HG03521 (cell line): ENCODE measurements around the gene CACNB4.

Source experiments
- ATAC-seq: cut with Tn5 transposase; IDR thresholded peaks from one replicate; pipeline ENCODE4 v1.9.1; 2021; ENCODE audit warnings: mild to moderate bottlenecking, moderate library complexity; ENCODE audit not compliant: unreplicated experiment

CACNB4 gene

DNA sequence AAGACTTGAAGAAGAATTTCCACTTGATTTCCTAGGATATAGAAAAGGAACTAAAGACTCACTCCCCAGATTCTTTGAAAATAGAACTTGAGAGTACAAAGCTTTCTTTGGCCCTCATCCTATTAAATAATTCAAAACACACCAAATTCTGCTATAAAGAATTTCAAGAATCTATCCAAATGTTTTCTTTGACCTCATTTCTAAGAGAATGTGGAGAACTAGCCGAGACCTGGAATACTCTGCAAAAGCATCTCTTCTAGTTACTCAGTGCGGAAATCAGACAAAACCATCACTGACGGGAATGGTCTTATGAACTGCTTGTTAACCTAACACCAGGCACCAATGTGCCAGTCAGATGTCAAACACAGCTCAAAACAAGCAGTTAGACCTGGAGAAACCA is 226.4 kb downstream of the CACNB4 start:
- no peak for ATAC-seq

DNA sequence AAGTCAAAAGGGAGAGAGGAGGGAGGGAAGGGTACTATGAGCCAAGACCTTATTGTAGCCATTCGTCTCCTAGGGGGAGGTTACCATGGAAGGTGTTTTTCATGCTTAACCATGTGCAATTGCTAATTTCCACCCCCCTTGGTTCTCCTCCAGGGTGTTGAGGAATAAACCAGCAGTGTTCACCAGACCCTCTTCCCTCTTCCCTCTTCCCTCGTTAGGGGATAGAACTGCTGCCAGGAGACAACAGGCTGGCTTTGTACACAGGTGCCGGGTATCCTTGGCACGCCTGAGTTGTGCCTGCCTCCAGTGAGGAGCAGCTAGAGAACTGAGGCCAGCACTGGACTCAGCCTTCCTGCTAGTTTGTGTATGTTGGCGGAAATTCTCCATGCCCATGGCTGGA is 229.6 kb downstream of the CACNB4 start:
- ATAC-seq: no peak

DNA sequence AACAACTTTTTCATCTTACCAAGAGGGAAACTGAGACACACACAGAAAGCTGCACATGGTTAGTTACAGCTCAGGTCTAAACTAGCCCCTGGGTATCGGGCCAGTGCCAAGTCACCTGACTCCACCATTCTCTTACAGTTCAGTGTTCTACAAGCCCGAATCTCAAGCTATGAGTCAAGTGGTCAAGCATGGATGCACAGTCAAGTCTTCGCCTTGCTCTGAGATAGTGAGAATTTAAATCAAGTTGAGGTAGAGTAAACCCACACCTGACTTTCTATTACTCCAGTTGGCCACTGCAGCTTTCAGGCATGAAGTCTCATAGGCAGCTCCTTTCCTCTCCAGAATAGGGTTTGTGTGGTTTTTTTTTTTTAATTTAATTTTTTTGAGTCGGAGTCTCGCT is 236.1 kb downstream of the CACNB4 start:
- ATAC-seq: peak; percentile 97

DNA sequence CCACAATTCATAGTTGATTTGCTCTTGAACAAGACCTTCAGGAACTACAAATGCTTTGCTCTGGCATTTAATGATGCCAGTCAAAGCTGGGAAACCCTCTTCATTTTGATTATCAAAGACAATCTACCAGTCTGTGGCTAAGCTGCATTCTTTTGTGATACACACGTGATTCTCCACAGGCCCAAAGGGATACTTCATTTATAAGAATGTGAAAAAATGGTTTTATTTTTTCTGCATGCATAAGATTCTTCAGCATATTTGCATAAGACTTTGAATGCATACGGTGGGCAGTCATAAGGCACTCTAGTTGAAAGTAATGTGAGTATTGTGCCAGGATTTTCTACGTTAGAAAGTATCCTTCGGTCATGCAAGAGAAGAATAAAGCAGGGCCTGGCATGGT is 237.7 kb downstream of the CACNB4 start:
- no peak for ATAC-seq

DNA sequence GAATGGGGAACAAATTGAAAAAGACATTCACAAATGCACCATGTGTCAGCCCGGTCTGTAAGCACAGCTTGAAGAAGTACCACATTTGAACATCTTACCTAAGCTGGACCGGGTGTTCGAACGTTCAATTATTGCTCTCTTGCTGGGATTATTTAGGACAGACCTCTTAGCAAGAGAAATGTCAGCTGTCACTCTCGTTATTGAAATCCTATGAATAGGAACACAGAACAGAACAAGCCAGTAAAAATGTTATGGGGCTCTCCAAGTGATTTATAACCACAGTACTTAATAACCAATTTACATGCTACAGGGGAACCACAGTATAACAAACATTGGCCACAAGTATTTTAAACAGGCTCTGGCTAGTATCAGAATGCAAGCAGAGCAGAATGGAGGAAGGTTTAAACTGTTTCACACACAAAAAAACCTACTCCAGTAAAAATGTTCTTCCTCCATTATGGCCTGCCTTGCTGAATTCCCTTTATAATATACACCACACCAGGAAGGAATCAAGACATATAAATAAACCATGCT is 238.2 kb downstream of the CACNB4 start:
- ATAC-seq: no peak

DNA sequence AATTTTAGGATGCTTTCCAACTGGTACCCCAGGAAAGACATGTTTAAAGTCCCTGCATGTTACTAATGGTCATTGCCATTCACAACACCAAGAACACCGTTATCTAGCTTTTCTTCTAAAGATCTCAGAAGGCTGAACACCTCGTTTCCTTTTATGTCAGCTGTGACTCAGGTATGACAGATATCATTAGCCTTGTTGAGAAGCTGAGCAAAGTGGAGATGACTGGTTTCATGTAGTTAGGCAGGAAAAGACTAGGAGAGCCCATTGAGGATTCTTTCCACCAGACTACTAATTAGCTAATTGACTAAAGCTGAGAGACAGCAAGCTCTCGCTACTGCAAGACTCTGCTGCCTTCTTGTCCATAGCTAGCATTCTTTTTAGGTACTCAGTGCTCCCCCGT is 238.6 kb downstream of the CACNB4 start:
- no peak for ATAC-seq

DNA sequence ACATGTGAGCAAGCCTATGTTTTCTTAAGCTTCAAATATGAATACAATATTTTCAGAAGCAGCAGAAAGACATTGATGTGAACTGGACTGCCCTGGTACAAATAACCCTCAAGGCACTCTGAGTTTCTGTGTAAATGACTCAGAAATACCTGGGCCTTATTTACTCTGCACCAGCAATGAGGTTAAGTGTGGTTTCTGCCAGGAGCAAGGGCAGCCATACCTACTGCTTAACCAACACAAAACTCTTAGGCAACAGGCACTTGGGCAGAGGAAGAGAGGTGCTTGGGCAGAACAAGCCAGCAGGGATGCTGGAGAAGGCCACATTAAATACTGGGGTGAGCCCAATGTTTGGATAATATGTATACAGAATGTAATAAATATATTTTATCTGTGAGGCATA is 241.2 kb downstream of the CACNB4 start:
- ATAC-seq: no peak

DNA sequence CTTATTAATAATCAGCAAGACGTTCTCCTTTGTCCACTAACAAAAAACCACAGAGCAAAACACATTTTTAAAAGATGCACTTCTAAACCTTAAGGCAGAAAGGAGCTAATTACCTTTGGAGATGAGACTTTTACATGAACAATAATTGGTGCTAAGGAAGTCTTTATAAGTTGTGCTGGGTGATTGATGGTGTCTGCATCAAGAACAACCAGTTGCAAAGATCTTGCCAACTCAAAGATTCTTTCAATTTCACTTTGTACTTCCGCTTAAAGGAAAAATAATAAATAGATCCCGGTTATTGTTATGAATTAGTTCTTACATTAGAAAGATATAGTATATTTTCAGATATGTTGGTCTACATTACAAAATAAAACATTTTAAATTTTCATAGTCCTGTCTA is 243.7 kb downstream of the CACNB4 start:
- no peak for ATAC-seq

DNA sequence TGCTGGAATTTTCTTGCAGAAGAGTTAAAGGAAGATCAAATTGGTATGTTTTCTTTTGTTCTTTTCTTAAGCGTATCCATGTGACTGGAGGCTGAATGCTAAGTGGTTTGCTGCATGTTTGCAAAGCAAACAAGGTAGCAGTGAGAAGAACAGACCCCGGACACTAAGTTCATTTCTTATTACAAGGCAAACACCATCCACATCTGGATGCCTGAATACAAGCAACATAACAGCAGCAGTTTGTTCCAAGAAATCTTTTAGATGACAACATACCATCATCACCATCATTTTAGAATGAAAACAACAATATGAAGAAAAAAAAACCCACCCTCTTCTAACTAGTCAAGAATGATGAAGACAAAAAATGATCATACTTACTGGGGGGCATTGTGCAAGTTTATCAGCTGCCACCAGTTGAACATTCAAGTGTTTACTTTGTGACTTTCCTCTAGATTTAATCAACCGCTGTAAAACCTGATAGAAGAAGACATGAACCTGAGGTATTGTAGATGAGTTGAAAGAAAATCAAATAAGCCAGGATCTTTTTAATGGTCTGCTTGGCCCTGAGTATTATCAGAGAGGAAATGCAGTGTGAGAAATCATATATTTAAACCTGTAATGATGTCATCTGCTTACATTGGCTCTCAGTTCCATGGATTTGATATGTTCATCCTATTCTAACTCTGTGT is 245.6 kb downstream of the CACNB4 start:
- ATAC-seq: no peak

DNA sequence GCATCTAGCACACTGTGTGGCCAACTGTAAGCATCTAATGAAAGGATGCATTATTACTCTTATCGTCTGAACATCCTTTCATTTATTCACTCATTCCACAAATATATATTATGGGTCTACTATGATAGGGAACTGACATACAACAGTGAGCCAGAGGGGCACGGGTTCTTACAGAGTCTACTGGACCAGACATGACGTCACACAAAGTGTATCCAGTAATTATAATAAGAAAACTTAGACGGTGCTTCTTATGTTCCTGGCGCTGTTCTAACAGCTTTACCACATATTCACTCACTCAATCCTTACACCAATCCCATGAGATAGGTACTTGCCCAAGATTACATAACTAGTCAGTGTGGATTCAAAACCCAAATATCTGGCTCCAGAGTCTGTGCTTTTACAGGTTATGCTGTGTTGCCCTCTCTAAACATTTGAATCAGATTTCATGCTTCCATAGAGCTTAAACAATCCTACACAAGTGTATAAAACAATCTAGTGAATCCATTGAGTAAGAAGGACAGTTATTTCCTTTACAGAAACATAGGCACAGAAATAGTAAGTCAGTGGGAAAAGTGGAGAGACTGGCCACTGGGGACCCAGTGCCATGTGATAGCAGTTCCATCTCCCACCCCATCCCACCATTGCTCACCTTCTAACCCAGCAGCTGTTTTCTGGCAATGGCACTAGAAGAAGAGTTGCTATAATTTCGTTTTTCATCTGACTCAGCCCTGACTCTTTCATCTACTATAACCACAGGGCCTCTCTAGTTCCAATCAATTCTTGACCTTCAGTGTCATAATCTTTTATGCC is 246.4 kb downstream of the CACNB4 start:
- ATAC-seq: no peak

DNA sequence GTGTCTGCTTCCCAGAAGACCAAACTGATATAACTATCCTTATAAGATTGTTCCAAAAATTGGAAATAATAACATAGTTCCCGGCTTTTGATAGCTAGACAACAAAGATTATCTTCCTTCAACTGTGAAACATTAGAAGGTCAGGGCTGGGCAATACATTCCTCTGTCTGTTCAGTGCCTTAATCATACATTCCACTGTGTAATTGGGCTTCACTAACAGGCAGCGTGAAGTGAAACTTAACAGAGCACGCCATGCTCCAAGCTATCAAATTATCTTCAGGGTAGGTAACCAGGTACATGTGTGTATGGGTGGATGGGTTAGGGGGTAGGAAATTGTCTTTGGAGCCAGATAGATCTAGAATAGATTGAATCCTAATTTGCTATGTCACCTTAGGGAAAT is 247.1 kb downstream of the CACNB4 start:
- no peak for ATAC-seq

DNA sequence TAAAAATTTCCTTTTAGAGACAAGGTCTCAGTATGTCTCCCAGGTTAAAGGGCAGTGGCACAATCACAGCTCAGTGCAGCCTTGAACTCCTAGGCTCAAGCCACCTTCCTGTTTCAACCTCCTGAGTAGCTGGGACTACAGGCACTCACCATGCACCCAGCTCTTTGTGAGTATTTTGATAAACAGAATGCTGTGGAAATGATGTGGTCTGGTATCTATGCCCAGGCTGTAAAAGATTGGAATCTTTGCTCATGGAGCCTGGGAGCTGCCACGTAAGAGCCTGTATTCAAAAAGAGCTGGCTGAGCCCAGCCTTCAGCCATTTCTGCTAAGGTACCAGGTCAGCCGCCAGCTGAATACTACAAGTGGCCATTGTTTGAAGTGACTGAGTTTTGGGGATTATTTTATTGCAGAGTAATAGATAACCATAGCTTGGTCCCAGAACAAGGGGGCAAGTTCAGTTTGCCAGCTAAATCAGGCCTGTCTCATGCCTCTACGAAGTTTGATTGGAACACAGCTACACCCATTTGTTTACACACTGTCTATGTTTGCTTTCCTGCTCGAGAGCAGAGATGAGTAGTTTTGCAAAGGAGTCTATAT is 249.3 kb downstream of the CACNB4 start:
- ATAC-seq: no peak

DNA sequence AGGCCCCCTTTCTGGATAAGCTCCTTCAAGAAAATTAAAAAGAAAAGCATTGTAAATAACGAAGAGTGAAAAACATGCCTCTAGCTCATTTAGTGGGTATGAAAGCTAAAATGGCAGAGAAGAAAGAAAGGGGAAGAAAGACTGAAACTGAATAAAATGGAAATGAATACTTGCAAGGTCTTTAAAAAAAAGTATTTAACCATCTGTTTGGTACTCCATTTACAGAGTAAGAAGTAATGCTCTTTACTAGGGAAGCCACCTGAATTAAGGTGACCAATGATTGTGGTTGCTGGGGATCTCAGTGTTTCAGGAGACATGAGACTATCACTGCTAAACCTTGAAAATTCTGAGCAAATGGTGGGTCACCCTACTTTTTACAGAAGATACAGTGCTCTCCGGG is 253.0 kb downstream of the CACNB4 start:
- peak; percentile 40 for ATAC-seq

DNA sequence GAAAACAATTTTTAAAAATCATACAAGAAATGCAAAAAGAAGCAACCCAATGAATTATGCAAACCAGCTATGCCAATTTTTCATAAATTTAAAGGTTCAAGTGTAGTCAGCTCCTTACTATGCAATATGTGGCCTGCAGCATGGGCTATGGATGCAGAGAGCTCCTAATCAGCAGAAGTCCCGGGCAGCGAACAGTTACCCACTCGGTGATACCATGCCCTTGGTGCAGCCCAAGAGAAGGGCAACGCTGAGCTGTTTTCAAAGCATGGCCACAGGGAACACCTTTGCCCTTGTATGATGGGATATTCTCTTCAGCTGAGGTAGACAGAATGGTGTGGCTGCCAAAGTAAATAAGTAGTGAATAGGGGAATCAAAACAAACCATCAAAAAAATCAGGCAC is 253.4 kb downstream of the CACNB4 start:
- no peak for ATAC-seq

DNA sequence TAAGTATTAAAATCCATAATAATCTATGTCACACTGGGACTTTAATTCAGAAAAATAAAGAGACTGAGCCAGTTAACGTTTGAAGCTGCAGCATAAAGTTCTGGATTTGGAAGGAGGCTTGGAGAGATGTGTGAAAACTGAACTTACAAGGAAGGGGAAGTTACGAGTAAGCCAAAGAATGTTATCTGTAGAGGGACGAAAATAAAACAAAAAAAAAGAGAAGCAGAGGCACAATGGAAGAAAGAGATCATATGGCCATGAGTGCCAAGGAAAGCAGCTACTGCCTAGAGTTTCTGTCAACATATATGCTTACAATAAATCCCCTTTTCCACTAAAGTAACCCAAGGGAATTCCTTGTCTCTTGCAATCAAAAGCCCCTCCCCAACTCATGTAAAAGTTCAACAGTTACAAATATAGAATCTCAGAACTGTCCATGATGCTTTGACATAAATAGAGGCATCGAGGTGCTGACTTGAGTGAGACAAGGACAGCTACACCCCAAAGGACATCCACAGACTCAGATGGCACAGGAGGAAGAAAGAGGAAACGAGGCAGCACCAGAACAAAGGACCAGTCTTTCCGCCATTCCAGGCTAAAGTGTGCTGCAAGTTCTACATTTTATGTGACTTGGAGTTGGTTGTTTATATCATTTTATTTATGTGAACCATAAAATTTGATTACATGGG is 254.5 kb downstream of the CACNB4 start:
- ATAC-seq: no peak

DNA sequence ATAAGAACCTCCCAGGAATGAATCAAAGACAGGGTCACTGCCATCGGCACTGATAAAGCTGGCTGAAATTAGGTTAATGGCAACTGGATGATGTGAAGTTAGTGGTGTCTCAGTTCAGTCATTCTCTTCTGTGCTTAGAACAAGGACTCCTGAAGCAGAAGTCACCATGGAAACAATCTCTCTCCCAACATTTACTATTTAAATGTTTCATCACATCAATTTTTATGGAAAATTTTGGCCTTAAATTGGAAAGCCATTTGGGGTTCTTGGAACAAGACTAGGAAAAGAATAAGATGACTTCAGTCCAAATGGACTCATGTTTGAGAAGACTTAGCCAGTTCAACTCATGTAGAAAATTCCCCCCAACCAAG is 255.2 kb downstream of the CACNB4 start:
- no peak for ATAC-seq

DNA sequence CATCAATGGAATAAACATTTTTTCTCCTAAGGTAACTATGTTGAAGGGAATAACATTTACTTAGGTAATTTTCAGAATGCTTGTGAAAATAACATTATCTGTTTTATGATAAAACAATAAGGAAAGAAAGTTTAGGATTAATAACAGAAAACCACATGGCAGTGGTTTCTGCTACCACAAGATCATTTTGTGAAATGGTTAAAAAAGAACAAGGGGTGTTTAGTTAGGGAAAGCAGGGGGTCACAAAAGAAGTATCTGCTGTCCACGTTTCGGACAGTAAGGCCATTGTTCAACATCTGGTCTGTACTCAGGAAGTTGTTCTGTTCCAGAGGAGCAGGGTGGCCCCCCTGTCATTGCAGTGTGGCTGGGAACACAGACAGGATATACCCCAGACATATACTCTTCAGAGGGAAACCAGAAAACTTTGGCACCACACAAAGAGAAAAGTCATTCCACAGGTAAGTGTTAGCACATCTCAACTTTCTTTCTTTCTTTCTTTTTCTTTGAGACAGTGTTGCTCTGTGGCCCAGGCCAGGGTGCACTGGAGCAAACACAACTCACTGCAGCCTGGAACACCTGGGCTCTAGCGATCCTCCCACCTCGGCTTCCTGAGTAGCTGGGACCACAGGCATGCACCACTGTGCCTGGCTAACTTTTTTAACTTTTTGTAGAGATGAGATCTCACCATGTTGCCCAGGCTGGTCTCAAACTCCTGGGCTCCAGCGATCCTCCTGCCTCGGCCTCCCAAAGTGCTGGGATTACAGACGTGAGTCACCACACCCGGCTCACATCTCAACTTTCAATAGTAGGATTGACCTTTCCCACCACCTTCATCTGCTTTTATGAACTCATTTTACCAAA is 255.8 kb downstream of the CACNB4 start:
- no peak for ATAC-seq

DNA sequence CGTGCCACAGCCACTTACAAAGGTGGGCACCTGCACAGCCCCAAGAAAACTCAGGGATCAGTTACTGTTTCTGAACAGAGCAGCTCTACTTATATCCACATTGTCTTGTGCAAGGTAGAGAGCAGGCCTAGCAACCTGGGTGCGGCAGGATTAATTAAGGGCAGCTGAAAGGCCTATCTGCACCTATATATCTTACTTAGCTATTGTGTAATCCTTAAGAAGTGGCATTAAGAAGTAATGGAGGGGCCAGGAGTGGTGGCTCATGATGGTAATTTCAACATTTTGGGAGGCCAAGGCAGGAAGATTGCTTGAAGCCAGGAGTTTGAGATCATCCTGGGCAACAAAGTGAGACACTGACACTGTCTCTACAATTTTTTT is 257.8 kb downstream of the CACNB4 start:
- ATAC-seq: no peak

DNA sequence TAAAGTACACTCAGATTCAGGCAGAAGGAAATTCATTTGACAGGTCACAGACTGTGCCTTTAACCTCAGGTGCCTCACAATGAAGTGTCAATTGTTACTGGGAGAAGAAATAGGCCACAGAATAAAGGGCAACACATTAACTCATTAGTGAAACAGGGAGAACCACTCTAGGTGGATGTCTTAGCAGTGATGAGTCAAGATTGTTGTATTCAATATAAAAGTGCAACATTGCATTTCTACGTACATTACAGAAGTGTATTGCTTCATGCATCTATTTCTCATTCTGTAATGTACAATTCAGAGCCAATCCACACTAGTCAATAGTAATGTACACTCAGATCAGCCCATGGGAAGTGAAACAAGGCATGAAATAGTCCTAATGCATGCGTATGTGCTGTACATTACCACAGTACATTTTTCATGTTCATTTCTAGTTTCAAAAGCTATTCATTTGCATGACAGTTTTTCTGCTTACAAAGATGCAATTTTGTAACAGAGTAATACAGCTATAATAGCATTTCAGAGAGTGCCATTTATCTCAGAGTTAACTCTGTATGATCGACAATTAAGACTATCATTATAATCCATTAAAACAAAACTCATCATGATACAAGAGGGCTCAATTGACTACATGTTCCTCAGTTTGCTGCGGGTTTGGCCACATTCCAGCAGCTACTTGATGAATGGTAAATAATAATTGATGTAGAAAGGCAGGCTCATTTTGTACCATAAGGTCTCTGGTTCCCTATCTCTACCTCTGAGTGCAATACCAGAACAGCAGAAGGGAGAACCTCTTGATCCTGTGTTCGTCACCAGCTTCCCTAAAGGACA is 258.4 kb downstream of the CACNB4 start:
- ATAC-seq: peak; percentile 99

DNA sequence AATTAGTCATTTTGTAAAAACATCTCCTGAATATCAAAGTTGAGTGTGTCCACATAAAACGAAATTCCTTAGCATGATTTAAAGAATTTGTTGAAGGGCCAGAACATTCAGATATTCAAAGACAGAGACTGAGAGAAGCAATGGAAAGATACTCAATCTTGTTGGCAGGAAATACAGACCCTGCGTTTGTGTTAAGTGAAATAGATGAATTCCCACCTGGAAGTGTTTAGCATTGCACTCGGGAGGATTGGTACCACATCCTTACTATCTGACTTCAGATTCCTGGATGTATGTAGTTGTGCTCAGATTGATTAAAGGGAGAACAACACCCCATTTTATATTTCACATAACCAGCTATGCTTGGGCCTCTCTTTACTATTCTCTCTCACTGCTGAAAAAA is 260.9 kb downstream of the CACNB4 start:
- ATAC-seq: no peak
